Neural cell (in vitro differentiated cells): Measurements from ENCODE around the gene SKAP1.

Experiments used
- CTCF ChIP-seq: fragments of 450-650 bp; IDR thresholded peaks from 2 replicates; pipeline ENCODE4 v1.5.1; 2014; ENCODE audit warnings: antibody characterized with exemption, mild to moderate bottlenecking, moderate library complexity; ENCODE audit not compliant: poor library complexity, severe bottlenecking
- EP300 ChIP-seq: fragments of 450-650 bp; conservative IDR thresholded peaks from 2 replicates; pipeline ENCODE4 v1.6.1; 2014; ENCODE audit warnings: antibody characterized with exemption, mild to moderate bottlenecking, moderate library complexity; ENCODE audit not compliant: poor library complexity, severe bottlenecking
- EZH2 ChIP-seq: fragments of 200-600, 300-800 bp; shearing (Covaris generic), sonication (generic); IDR thresholded peaks from 2 replicates; pipeline ENCODE4 v1.6.1; 2014; ENCODE audit warnings: antibody characterized with exemption, low read length, borderline replicate concordance, mild to moderate bottlenecking; ENCODE audit not compliant: insufficient read depth, poor library complexity, severe bottlenecking
- POLR2AphosphoS5 ChIP-seq: IDR thresholded peaks from 2 replicates; pipeline ENCODE4 v1.6.1; 2012
- RAD21 ChIP-seq: fragments of 450-650 bp; conservative IDR thresholded peaks from 2 replicates; pipeline ENCODE4 v1.6.1; 2014; ENCODE audit warnings: antibody characterized with exemption, mild to moderate bottlenecking, moderate library complexity

- TF ChIP-seq POLR2AphosphoS5 (no peak), CTCF (no peak), EP300 (no peak), RAD21 (no peak), EZH2 (no peak)
Measured at GRCh38 chr17:48438516-48439061, 8.6 kb upstream of the SKAP1 start.
